KBM-7 (cell line): ENCODE results near the gene SMIM12.
"Not testable (repeated sequence)": the region's sequence is repeated elsewhere in the genome, so short reads cannot be mapped to it uniquely, and the experiment has no call there.

Experiments used
- DNase-seq: peaks from one replicate; pipeline ENCODE4 v3.0.0-alpha.2; 2015
- in situ Hi-C: fragments of 300-500 bp; cut with MboI; formaldehyde crosslinking; loops from 2 replicates; pipeline ENCODE4 v1.14.3; 2020; ENCODE audit warnings: low sequenced_read_pairs, low pct_unique_long_range_greater_than_20kb, mixed read lengths

SMIM12 gene

GRCh38 chr1:34816332-34816731, 43.2 kb downstream of the SMIM12 start:
- in situ Hi-C loops: no loop called here

GRCh38 chr1:34810781-34811180, 48.8 kb downstream of the SMIM12 start:
- not testable (repeated sequence) for DNase-seq

More at GRCh38 chr1:34816332-34816731, 43.2 kb downstream of the SMIM12 start:
- no peak for DNase-seq

GRCh38 chr1:34808051-34808810, 51.3 kb downstream of the SMIM12 start:
- no peak for DNase-seq
- in situ Hi-C loops: no loop called here

More at GRCh38 chr1:34810781-34811180, 48.8 kb downstream of the SMIM12 start:
- in situ Hi-C loops: not testable (repeated sequence)

GRCh38 chr1:34806396-34806795, 53.2 kb downstream of the SMIM12 start:
- DNase-seq: no peak
- in situ Hi-C loops: no loop called here

GRCh38 chr1:34803770-34804169, 55.8 kb downstream of the SMIM12 start:
- no peak for DNase-seq
- in situ Hi-C loops: no loop called here
